Measurements from ENCODE around the gene SLC39A12.
A peak's percentile ranks its signal among the peaks of the same experiment; 100 is the strongest.

SLC39A12 gene

DNA sequence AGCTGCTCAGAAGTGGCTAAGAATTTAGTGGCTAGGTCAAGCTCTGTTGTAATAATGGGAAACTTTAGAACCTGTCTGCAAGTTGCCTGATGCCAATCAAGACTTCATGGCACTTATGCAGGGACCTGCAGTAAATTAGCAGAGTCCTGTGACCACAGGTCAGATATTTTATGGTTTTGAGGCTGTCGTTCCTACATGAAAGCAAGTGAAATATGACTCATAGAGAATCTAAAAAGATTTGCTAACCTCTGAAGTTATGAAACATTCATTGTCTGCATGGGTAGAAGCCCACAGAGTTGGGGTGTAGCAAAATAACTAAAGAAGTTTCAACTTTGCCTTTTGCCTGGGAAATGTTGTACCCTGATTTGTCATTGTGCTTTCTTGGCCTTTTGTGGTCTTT, 32.3 kb downstream of the SLC39A12 start:
- TF ChIP-seq, protein P1, sequence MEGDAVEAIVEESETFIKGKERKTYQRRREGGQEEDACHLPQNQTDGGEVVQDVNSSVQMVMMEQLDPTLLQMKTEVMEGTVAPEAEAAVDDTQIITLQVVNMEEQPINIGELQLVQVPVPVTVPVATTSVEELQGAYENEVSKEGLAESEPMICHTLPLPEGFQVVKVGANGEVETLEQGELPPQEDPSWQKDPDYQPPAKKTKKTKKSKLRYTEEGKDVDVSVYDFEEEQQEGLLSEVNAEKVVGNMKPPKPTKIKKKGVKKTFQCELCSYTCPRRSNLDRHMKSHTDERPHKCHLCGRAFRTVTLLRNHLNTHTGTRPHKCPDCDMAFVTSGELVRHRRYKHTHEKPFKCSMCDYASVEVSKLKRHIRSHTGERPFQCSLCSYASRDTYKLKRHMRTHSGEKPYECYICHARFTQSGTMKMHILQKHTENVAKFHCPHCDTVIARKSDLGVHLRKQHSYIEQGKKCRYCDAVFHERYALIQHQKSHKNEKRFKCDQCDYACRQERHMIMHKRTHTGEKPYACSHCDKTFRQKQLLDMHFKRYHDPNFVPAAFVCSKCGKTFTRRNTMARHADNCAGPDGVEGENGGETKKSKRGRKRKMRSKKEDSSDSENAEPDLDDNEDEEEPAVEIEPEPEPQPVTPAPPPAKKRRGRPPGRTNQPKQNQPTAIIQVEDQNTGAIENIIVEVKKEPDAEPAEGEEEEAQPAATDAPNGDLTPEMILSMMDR (IDR thresholded peaks at IDR 0.05; ENCODE audit: low read depth, low read length), result no peak
- DNase-seq (ENCODE audit: low read depth in 2 of 2), result peak; percentile 29 to 63
- no peak overlapping the region for H3K4me3 ChIP-seq (replicated peaks in 1 of 2; ENCODE audit: low read depth in 2 of 2, low read length in 2 of 2)

DNA sequence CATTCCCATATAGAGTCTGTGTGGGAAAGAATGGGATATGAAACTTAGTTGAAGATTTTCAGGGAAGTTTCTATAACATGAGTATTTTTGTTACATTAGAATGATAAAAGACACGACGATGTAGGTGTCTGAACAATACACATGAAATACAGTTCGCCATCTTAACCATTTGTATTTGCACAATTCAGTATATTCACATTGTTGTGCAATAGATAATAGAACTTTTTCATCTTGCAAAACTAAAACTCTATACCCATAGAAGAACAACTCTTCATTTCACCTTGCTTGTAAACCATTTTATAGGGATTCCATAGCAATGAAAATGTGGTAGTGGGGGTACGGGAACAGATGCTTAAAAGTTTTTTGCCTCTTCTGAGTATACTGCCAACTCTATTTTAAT, 32.8 kb downstream of the SLC39A12 start:
- no peak for DNase-seq (ENCODE audit: low read depth in 2 of 2)
- TF ChIP-seq, protein P1 (IDR thresholded peaks at IDR 0.05; ENCODE audit: low read depth, low read length), result no peak
- no peak overlapping the region for H3K4me3 ChIP-seq (replicated peaks in 1 of 2; ENCODE audit: low read depth in 2 of 2, low read length in 2 of 2)

DNA sequence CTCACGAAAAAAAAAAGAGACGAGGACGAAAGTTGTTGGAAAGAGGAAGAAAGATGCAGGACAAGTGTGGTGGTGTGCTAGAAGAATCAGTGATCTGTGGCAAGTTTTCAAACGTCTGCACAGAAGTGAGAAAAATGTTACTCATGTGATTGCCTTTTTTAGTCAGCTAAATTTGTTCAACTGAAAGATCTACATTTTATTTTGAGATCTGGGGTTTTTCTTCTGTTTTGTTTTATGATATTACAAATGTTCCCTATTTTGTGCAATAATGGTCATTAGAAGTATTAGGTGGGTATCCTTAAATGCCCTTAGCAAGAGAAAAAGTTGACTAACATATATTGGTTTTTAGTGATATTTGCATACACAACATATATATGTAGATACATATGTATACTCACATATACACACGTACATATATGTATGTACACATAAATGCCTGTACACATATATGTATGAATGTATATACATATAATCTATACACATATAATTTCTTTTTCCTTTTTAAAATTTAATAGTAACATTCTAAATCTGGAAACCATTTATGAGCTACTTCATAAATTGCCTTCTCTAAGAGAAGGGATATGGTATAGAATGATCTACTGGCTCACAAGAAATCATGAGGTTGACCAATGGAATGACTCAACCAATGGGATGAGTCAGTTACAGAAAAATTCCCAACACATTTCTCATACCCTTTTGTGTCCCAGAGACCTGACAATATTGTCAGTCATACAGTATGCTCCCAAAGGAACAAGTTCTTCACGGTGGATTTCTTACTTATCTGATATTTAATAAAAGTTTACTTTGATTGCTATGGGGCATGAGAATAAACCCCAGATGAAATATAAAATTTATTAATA, 38.4 kb downstream of the SLC39A12 start:
- DNase-seq (ENCODE audit: low read depth in 2 of 2), result peak; percentile 32 to 91
- no peak overlapping the region for H3K4me3 ChIP-seq (replicated peaks in 1 of 2; ENCODE audit: low read depth in 2 of 2, low read length in 2 of 2)
- TF ChIP-seq, protein P1 (IDR thresholded peaks at IDR 0.05; ENCODE audit: low read depth, low read length), result no peak

DNA sequence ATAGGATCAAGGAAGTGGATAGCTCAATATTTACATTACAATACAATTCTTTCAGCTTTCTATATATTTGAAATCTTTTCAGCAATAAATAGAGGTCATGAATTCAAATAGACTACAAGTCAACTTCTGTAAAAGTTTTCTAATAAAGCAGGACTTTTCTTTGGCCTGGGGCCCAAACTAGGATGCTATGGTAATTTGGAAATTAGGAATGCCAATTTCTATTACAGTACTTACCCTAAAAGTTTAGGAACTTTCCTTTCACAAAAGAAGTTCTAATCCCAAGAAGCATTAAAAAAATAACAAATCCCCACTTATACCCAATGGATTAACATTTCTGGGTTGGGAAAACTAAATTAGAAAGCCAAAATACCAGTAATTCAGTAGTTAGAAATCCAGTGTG, 40.5 kb downstream of the SLC39A12 start:
- TF ChIP-seq, protein P1 (IDR thresholded peaks at IDR 0.05; ENCODE audit: low read depth, low read length), result no peak
- no peak for DNase-seq (ENCODE audit: low read depth in 2 of 2)

DNA sequence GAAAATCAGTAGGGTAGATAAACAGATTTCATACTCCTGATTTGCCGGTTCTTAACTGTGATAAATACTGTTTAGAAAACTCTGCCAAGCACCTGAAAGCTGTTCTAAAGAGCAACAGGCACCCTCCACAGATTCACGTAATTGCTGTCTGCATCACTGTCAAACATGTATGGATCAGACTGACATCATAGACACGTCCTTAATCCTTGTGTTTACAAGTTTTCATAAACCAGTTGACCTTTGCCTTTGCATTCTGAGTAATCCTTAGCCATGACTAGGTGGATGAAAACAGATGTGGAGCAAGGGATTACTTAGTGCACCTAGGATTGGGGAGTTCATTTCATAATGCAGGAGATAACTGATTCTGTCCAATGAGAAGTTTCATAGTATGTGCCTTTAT, 41.6 kb downstream of the SLC39A12 start:
- TF ChIP-seq, protein P1 (IDR thresholded peaks at IDR 0.05; ENCODE audit: low read depth, low read length), result no peak
- H3K4me3 ChIP-seq (replicated peaks in 1 of 2; ENCODE audit: low read depth in 2 of 2, low read length in 2 of 2), result no peak overlapping the region

More for the DNA sequence above, 40.5 kb downstream of the SLC39A12 start:
- no peak overlapping the region for H3K4me3 ChIP-seq (replicated peaks in 1 of 2; ENCODE audit: low read depth in 2 of 2, low read length in 2 of 2)

DNA sequence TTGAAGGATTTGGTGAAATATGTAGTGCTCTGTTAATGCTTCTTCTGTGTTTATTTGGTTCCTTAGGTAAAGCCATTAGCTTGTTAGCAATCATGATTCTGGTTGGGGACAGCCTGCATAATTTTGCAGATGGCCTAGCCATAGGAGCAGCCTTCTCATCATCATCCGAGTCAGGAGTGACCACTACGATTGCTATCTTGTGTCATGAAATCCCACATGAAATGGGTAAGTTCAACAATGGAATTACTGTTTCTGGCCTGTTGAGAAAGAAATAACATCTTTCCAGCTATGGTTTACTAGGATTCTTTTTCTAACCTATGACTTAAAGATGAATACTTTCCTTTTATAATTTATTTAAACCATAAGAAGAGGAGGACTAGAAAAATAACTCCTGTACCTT, 48.9 kb downstream of the SLC39A12 start:
- H3K4me3 ChIP-seq (replicated peaks in 1 of 2; ENCODE audit: low read depth in 2 of 2, low read length in 2 of 2), result no peak overlapping the region
- TF ChIP-seq, protein P1 (IDR thresholded peaks at IDR 0.05; ENCODE audit: low read depth, low read length), result no peak
- DNase-seq (ENCODE audit: low read depth in 2 of 2), result no peak

More for the DNA sequence above, 41.6 kb downstream of the SLC39A12 start:
- peak in 1 of 2 donors; percentile 61 for DNase-seq (ENCODE audit: low read depth in 2 of 2)

All from cardiac fibroblast (primary cell).